Lower lobe of right lung (tissue), 2 donors: ENCODE results near the gene MAGED2. TPM values are rescaled to one million over a fixed set of nuclear protein-coding genes. Genes with fewer than 3 reads are reported as not detected.

ENCODE experiments used
- ATAC-seq, 2 donors: fragments of 200-7000 bp; cut with Tn5 transposase; one replicate each; pipeline ENCODE4 v1.9.1; 2020 to 2022; ENCODE audit warnings: mild to moderate bottlenecking in 2 of 2, moderate library complexity in 2 of 2
- DNase-seq: peaks from one replicate; pipeline ENCODE4 v3.0.0-alpha.2; 2020
- H3K27ac ChIP-seq: fragments of 200-600 bp; one replicate; pipeline ENCODE4 v1.8.0; 2022
- H3K27me3 ChIP-seq: fragments of 200-600 bp; one replicate; pipeline ENCODE4 v1.8.0; 2022; ENCODE audit warnings: low read depth
- H3K36me3 ChIP-seq: fragments of 200-600 bp; one replicate; pipeline ENCODE4 v1.8.0; 2022; ENCODE audit warnings: mild to moderate bottlenecking
- H3K4me1 ChIP-seq: fragments of 200-600 bp; one replicate; pipeline ENCODE4 v1.8.0; 2022
- H3K4me3 ChIP-seq: fragments of 200-600 bp; one replicate; pipeline ENCODE4 v1.8.0; 2022; ENCODE audit warnings: mild to moderate bottlenecking
- H3K9me3 ChIP-seq: fragments of 200-600 bp; one replicate; pipeline ENCODE4 v1.8.0; 2022
- CTCF ChIP-seq: fragments of 200-600 bp; IDR thresholded peaks from one replicate; pipeline ENCODE4 v1.8.0; 2022; ENCODE audit warnings: antibody characterized with exemption, mild to moderate bottlenecking
- intact Hi-C: fragments of 100-400 bp; cut with DNase I; formaldehyde crosslinking; loops from one replicate; pipeline ENCODE4 v1.11.0; 2022
- total RNA-seq: library from RNA; stranded (reverse); fragmentation: NEBNext Ultra II Directional; extraction: Animal tissue kit (Norgen Biotek cat#: 25700); gene quantifications from one replicate; pipeline ENCODE4 v1.2.1, GENCODE V29; 2021
- donor health status: DM: no; HTN: yes; CAD: no; lungs with severe emphysema.

The MAGED2 gene
- total RNA-seq, 1 donor from 2014 or later: 88.3 TPM

DNA sequence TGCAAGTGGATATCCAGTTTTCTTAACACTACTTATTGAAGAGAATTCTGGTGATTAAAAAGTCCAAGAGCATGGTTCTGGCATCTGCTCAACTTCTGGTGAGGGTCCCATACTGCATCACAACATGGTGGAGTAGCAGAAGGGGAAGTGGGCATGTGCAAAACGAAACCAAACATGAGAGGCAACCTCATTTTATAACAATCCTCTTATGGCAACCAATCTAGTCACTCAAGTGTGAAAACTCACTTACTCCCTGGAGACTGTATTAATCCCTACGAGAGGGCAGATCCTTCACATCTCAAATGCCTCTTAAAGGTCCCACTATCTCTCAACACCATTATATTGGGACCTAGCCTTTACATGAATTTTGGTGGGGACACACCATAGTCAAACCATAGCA, 57.7 kb downstream of the MAGED2 start:
- Histone ChIP-seq H3K27ac (no peak overlapping the region), H3K4me3 (no peak overlapping the region), H3K9me3 (no peaks in the 10 kb centered on the region), H3K36me3 (no peaks in the 10 kb centered on the region), H3K27me3 (no peaks in the 10 kb centered on the region), H3K4me1 (no peaks in the 10 kb centered on the region)
- no peak for TF ChIP-seq CTCF
- no peak for DNase-seq
- intact Hi-C loops: no loop called here
- ATAC-seq: no peak

Other genes with a start within 250 kb of the MAGED2 start
- not detected for gene ITIH6, start 9.5 kb upstream of the MAGED2 start, total RNA-seq
- 2.7 TPM for gene TRO, start 113.1 kb downstream of the MAGED2 start, total RNA-seq
- gene PFKFB1, start 186.4 kb downstream of the MAGED2 start, total RNA-seq: 0.27 TPM
- gene APEX2, start 192.6 kb downstream of the MAGED2 start, total RNA-seq: 11.7 TPM
- gene ALAS2, start 223.2 kb downstream of the MAGED2 start, total RNA-seq: 0.89 TPM